SK-N-SH (cell line): Measurements from ENCODE around the gene LCOR. TPM values are rescaled to one million over a fixed set of nuclear protein-coding genes. Genes with fewer than 3 reads are reported as not detected.

Experiments used
- CTCF ChIA-PET: fragments of 300-600, 350-600 bp; formaldehyde crosslinking; extraction: SDS; loops from one replicate; lab custom pipeline; 2021; lab: Yijun Ruan, JAX
- POLR2A ChIA-PET: fragments of 350-600 bp; sonication (Branson Sonifier 250); formaldehyde crosslinking; extraction: SDS; loops from one replicate; lab custom pipeline; 2020; ENCODE audit warnings: antibody characterized with exemption, inconsistent platforms; lab: Yijun Ruan, JAX
- DNase-seq: peaks from one replicate; pipeline ENCODE4 v3.0.0; 2012
- H2AFZ ChIP-seq: fragments of 200-600 bp; sonication (generic); 2 replicates; pipeline ENCODE4 v1.8.1; 2016; ENCODE audit warnings: antibody characterized with exemption, mild to moderate bottlenecking, low read depth
- H3F3A ChIP-seq: fragments of 200-600 bp; sonication (generic); replicated peaks from 2 replicates; pipeline ENCODE3; 2016; ENCODE audit warnings: antibody characterized with exemption, mild to moderate bottlenecking; ENCODE audit not compliant: insufficient read depth
- H3K27ac ChIP-seq, 2 experiments: fragments of 200-500 bp in 1 of 2; fragments of 200-600 bp in 1 of 2; sonication (Bioruptor generic) in 1 of 2; sonication (generic), shearing (Covaris generic) in 1 of 2; 2 replicates each; pipeline versions ENCODE4 v1.5.1 to v1.6.1; 2014 to 2016; ENCODE audit warnings: low read depth in 2 of 2, inconsistent platforms in 1 of 2, low read length in 1 of 2, mild to moderate bottlenecking in 1 of 2, mixed read lengths in 1 of 2
- H3K27me3 ChIP-seq: fragments of 200-600 bp; sonication (generic), shearing (Covaris generic); 2 replicates; pipeline ENCODE4 v1.6.1; 2016; ENCODE audit warnings: mixed run types; ENCODE audit not compliant: insufficient read depth
- H3K36me3 ChIP-seq, 2 experiments: fragments of 200-500 bp in 1 of 2; fragments of 200-600 bp in 1 of 2; sonication (Bioruptor generic) in 1 of 2; sonication (generic) in 1 of 2; replicated peaks in 1 of 2; 2 replicates each; pipeline versions ENCODE3 to v1.5.1; 2014 to 2016; ENCODE audit warnings: low read length in 1 of 2, mild to moderate bottlenecking in 1 of 2; ENCODE audit not compliant: insufficient read depth in 2 of 2, control insufficient read depth in 1 of 2
- H3K4me1 ChIP-seq, 2 experiments: fragments of 200-500 bp in 1 of 2; fragments of 200-600 bp in 1 of 2; sonication (Bioruptor generic) in 1 of 2; sonication (generic), shearing (Covaris generic) in 1 of 2; 2 replicates each; pipeline versions ENCODE4 v1.5.1 to v1.6.1; 2014 to 2016; ENCODE audit warnings: low read depth in 1 of 2, low read length in 1 of 2, mixed run types in 1 of 2; ENCODE audit not compliant: insufficient read depth in 2 of 2, control insufficient read depth in 1 of 2
- H3K4me2 ChIP-seq: fragments of 200-600 bp; sonication (generic), shearing (Covaris generic); 2 replicates; pipeline ENCODE4 v1.6.1; 2017; ENCODE audit warnings: mixed run types
- H3K4me3 ChIP-seq, 2 experiments: fragments of 200-500 bp in 1 of 2; fragments of 200-600 bp in 1 of 2; sonication (Bioruptor generic) in 1 of 2; sonication (generic), shearing (Covaris generic) in 1 of 2; 2 replicates each; pipeline versions ENCODE4 v1.5.1 to v1.8.1; 2014 to 2016; ENCODE audit warnings: low read depth in 2 of 2, inconsistent platforms in 1 of 2, low read length in 1 of 2, mild to moderate bottlenecking in 1 of 2, mixed read lengths in 1 of 2, moderate library complexity in 1 of 2
- H3K79me2 ChIP-seq: fragments of 200-600 bp; sonication (generic); 2 replicates; pipeline ENCODE4 v1.8.1; 2017; ENCODE audit warnings: mild to moderate bottlenecking; ENCODE audit not compliant: insufficient read depth
- H3K9ac ChIP-seq: fragments of 200-600 bp; sonication (generic); 2 replicates; pipeline ENCODE4 v1.6.1; 2017; ENCODE audit warnings: mixed run types
- H3K9me2 ChIP-seq: fragments of 200-600 bp; sonication (generic); 2 replicates; pipeline ENCODE4 v1.6.1; 2017; ENCODE audit warnings: mixed run types
- H3K9me3 ChIP-seq: fragments of 200-600 bp; sonication (generic); 2 replicates; pipeline ENCODE4 v1.6.1; 2017; ENCODE audit warnings: mixed run types, mild to moderate bottlenecking, moderate library complexity
- H4K20me1 ChIP-seq: fragments of 200-600 bp; sonication (generic); 2 replicates; pipeline ENCODE4 v1.6.1; 2017; ENCODE audit warnings: mild to moderate bottlenecking, mixed run types; ENCODE audit not compliant: insufficient read depth
- CHD2 ChIP-seq: fragments of 150-350 bp; IDR thresholded peaks from 2 replicates; pipeline ENCODE4 v1.6.1; 2018; ENCODE audit warnings: low read length; ENCODE audit not compliant: partially characterized antibody
- ELF1 ChIP-seq: IDR thresholded peaks from 2 replicates; pipeline ENCODE4 v1.4.0; 2012
- FOSL2 ChIP-seq: IDR thresholded peaks from 2 replicates; pipeline ENCODE4 v1.4.0; 2012; ENCODE audit warnings: low read depth, mild to moderate bottlenecking, moderate library complexity, borderline replicate concordance
- FOXM1 ChIP-seq: IDR thresholded peaks from 2 replicates; pipeline ENCODE4 v1.4.0; 2012; ENCODE audit warnings: low read depth, mild to moderate bottlenecking
- GABPA ChIP-seq: IDR thresholded peaks from 2 replicates; pipeline ENCODE4 v1.4.0; 2012; ENCODE audit warnings: low read depth, mild to moderate bottlenecking
- JUND ChIP-seq: IDR thresholded peaks from 2 replicates; pipeline ENCODE4 v1.4.0; 2012
- NRF1 ChIP-seq: IDR thresholded peaks from 2 replicates; pipeline ENCODE4 v1.6.1; 2012; ENCODE audit warnings: low read depth, mild to moderate bottlenecking, low read length
- RAD21 ChIP-seq: IDR thresholded peaks from 2 replicates; pipeline ENCODE4 v1.6.1; 2012; ENCODE audit warnings: mild to moderate bottlenecking, low read length
- RCOR1 ChIP-seq: fragments of 150-350 bp; IDR thresholded peaks from 2 replicates; pipeline ENCODE4 v1.6.1; 2017; ENCODE audit warnings: antibody characterized with exemption, low read length
- RFX5 ChIP-seq: IDR thresholded peaks from 2 replicates; pipeline ENCODE4 v1.6.1; 2012; ENCODE audit warnings: mild to moderate bottlenecking, improper control_type of control experiment, low read length
- TCF12 ChIP-seq: IDR thresholded peaks from 2 replicates; pipeline ENCODE4 v1.4.0; 2012
- WGBS: methylation state at CpG from one replicate; pipeline ENCODE4 v1.1.6; 2017; ENCODE audit warnings: low lambda C conversion rate; 5-methylcytosine and 5-hydroxymethylcytosine counted together
- polyA plus RNA-seq, 3 experiments: library from polyadenylated mRNA; depleted of rRNA; stranded (reverse); fragments of >200 nt; gene quantifications; 2 replicates each; pipeline ENCODE4 v1.2.3, GENCODE V29; 2012
- TF ChIP-seq, protein P1 (sequence below): IDR thresholded peaks from 2 replicates; pipeline ENCODE4 v1.4.0; 2012; ENCODE audit warnings: low read depth, borderline replicate concordance
- TF ChIP-seq, protein P2 (sequence below): fragments of 150-350 bp; IDR thresholded peaks from 2 replicates; pipeline ENCODE4 v1.6.1; 2017; ENCODE audit warnings: antibody characterized with exemption, low read length, low read depth, borderline replicate concordance
- TF ChIP-seq, protein P3 (sequence below): IDR thresholded peaks from 2 replicates; pipeline ENCODE4; 2012
- TF ChIP-seq, protein P4 (sequence below): IDR thresholded peaks from 2 replicates; pipeline ENCODE4 v1.6.1; 2012; ENCODE audit warnings: mild to moderate bottlenecking, low read depth, low read length, moderate library complexity
- TF ChIP-seq, protein P5 (sequence below): IDR thresholded peaks from 2 replicates; pipeline ENCODE4 v1.4.0; 2012; ENCODE audit warnings: low read depth

LCOR gene
- polyA plus RNA-seq, 1 of the 3 experiments (the other 2 are of a cell fraction) = 1.9 TPM

DNA sequence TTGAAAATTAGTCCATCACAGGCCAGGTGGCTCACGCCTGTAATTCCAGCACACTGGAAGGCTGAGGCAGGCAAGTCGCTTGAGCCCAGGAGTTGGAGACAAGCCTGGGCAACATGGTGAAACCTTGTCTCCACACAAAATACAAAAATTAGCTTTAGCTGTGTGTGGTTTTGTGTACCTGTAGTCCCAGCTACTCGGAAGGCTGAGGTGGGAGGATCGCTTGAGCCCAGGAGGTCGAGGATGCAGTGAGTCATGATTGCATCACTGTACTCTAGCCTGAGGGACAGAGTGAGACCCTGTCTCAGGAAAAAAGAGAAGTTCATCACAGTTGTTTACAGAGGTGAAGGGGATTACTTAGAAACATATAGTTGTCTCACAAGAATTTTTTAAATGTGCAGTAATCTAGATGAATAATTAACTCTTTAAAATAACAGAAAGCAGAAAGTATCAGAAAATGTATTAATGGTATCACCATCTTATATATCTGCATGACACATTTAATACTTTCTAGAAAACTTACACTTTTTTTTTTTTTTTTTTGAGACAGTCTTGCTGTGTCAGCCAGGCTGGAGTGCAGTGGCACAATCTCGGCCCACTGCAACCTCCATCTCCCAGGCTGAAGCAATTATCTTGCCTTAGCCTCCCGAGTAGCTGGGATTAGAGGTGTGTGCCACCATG, 8.9 kb downstream of the LCOR start:
- Histone ChIP-seq H4K20me1 (peaks cover 98% of the 10 kb centered on the region), H3K4me3 (no peak overlapping the region), H3K9me3 (no peaks in the 10 kb centered on the region), H3K9ac (no peak overlapping the region), H2AFZ (no peak overlapping the region), H3K27ac (peak overlapping the region in 1 of 2 experiments; percentile 31; a peak in 2 of 4 replicates), H3K79me2 (peaks cover 99% of the 10 kb centered on the region), H3K9me2 (no peaks in the 10 kb centered on the region), H3K36me3 (no peaks in the 10 kb centered on the region), H3K4me1 (peaks cover 3 to 22% of the 10 kb centered on the region in 2 experiments; a peak in 2 of 4 replicates), H3F3A (peaks cover 6% of the 10 kb centered on the region), H3K27me3 (no peaks in the 10 kb centered on the region), H3K4me2 (0 out of 2 replicates have a peak overlapping the region, but pooled peaks have one; percentile 12)
- ChIA-PET POLR2A (no interaction called here), CTCF (interaction anchor here (0.6 to 1.1 kb wide), 2 partner anchors 185 to 200 kb away, joined by 3 to 4 read pairs; no protein-coding TSS in a partner anchor)
- no peak for DNase-seq
- WGBS = 57% methylated on average over 7 of the region's 7 CpGs
- TF ChIP-seq FOSL2 = peak; percentile 61; the same call in 1 of the 2 replicates
- TF ChIP-seq, protein P1, sequence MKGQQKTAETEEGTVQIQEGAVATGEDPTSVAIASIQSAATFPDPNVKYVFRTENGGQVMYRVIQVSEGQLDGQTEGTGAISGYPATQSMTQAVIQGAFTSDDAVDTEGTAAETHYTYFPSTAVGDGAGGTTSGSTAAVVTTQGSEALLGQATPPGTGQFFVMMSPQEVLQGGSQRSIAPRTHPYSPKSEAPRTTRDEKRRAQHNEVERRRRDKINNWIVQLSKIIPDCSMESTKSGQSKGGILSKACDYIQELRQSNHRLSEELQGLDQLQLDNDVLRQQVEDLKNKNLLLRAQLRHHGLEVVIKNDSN = no peak
- TF ChIP-seq, protein P2, sequence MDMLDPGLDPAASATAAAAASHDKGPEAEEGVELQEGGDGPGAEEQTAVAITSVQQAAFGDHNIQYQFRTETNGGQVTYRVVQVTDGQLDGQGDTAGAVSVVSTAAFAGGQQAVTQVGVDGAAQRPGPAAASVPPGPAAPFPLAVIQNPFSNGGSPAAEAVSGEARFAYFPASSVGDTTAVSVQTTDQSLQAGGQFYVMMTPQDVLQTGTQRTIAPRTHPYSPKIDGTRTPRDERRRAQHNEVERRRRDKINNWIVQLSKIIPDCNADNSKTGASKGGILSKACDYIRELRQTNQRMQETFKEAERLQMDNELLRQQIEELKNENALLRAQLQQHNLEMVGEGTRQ = no peak
- peak; percentile 43; the same call in 1 of the 2 replicates for TF ChIP-seq JUND
- no peak for TF ChIP-seq RCOR1
- TF ChIP-seq, protein P3, sequence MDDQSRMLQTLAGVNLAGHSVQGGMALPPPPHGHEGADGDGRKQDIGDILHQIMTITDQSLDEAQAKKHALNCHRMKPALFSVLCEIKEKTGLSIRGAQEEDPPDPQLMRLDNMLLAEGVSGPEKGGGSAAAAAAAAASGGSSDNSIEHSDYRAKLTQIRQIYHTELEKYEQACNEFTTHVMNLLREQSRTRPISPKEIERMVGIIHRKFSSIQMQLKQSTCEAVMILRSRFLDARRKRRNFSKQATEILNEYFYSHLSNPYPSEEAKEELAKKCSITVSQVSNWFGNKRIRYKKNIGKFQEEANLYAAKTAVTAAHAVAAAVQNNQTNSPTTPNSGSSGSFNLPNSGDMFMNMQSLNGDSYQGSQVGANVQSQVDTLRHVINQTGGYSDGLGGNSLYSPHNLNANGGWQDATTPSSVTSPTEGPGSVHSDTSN = no peak
- TF ChIP-seq RFX5 = no peak

DNA sequence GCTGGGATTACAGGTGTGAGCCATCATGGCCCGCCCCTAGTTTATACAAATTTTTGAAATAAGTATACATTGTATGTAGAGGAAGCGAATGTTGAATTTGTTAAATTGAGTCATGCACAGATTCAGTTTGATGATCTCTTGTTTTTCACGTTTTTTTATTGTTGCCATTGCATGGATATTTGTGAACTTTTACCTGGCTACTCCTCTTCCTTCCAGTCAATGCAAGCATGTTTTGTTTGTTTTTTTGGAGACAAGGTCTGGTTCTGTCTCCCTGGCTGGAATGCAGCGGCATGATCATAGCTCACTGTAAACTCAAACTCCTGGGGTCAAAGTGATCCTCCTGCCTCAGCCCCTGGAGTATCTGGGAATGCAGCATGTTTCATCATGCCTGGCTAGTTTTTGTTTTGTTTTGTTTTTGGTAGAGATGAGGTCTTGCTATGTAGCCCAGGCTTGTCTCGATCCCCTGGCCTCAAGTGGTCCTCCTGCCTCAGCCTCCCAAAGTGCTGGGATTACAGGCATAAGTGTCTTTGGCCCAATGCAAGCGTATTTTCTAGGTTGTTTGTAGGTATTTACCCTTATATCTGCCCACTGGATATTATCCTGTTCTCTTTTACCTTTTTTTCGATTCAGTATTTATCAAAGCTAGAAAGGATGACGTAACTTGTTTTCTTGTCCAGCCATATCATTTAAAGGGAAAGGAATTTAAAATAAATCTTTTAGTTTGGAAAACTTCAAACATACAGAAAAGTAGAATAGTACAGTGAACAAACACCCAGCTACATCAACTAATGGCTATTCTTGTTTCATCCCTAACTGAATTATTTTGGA, 11.0 kb downstream of the LCOR start:
- Histone ChIP-seq H2AFZ (no peak overlapping the region), H4K20me1 (peaks cover 97% of the 10 kb centered on the region), H3K36me3 (peaks cover 0 to 3% of the 10 kb centered on the region in 2 experiments), H3K79me2 (peaks cover 99% of the 10 kb centered on the region), H3K27me3 (no peaks in the 10 kb centered on the region), H3K4me3 (no peak overlapping the region), H3K27ac (no peak overlapping the region), H3K9ac (no peak overlapping the region), H3K4me2 (no peak overlapping the region), H3K9me2 (no peaks in the 10 kb centered on the region), H3K4me1 (peaks cover 3 to 26% of the 10 kb centered on the region in 2 experiments; a peak in 2 of 4 replicates), H3F3A (peaks cover 6% of the 10 kb centered on the region), H3K9me3 (no peaks in the 10 kb centered on the region)
- TF ChIP-seq, protein P4, sequence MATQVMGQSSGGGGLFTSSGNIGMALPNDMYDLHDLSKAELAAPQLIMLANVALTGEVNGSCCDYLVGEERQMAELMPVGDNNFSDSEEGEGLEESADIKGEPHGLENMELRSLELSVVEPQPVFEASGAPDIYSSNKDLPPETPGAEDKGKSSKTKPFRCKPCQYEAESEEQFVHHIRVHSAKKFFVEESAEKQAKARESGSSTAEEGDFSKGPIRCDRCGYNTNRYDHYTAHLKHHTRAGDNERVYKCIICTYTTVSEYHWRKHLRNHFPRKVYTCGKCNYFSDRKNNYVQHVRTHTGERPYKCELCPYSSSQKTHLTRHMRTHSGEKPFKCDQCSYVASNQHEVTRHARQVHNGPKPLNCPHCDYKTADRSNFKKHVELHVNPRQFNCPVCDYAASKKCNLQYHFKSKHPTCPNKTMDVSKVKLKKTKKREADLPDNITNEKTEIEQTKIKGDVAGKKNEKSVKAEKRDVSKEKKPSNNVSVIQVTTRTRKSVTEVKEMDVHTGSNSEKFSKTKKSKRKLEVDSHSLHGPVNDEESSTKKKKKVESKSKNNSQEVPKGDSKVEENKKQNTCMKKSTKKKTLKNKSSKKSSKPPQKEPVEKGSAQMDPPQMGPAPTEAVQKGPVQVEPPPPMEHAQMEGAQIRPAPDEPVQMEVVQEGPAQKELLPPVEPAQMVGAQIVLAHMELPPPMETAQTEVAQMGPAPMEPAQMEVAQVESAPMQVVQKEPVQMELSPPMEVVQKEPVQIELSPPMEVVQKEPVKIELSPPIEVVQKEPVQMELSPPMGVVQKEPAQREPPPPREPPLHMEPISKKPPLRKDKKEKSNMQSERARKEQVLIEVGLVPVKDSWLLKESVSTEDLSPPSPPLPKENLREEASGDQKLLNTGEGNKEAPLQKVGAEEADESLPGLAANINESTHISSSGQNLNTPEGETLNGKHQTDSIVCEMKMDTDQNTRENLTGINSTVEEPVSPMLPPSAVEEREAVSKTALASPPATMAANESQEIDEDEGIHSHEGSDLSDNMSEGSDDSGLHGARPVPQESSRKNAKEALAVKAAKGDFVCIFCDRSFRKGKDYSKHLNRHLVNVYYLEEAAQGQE = no peak
- TF ChIP-seq RAD21 = no peak
- TF ChIP-seq, protein P5, sequence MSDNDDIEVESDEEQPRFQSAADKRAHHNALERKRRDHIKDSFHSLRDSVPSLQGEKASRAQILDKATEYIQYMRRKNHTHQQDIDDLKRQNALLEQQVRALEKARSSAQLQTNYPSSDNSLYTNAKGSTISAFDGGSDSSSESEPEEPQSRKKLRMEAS = no peak
- no peak for TF ChIP-seq ELF1
- TF ChIP-seq, protein P2 = no peak
- no peak for TF ChIP-seq NRF1
- no peak for TF ChIP-seq CHD2
- no peak for TF ChIP-seq FOXM1
- no peak for TF ChIP-seq TCF12
- TF ChIP-seq, protein P3 = no peak
- TF ChIP-seq GABPA = no peak
- no peak for DNase-seq
- ChIA-PET POLR2A (no interaction called here), CTCF (no interaction called here)
- 93% methylated on average over 8 of the region's 8 CpGs for WGBS
